WTC11 (cell line): ENCODE data around the gene CSF1. TPM values are rescaled to one million over a fixed set of nuclear protein-coding genes. Genes with fewer than 3 reads are reported as not detected.

Experiments
- ATAC-seq: fragments of 200-7000 bp; cut with Tn5 transposase; 2 replicates; pipeline ENCODE4 v1.10.0; 2021; ENCODE audit warnings: mild to moderate bottlenecking, moderate library complexity
- CTCF ChIA-PET: fragments of 300-600 bp; sonication (Branson Sonifier 250); formaldehyde crosslinking; loops from one replicate; lab custom pipeline; 2021; ENCODE audit warnings: antibody characterized with exemption; lab: Charles Lee
- POLR2A ChIA-PET: fragments of 350-600 bp; sonication (Branson Sonifier 250); formaldehyde crosslinking; loops from one replicate; lab custom pipeline; 2021; ENCODE audit warnings: antibody characterized with exemption; lab: Charles Lee
- DNase-seq: peaks from one replicate; pipeline ENCODE4 v3.0.0; 2021; ENCODE audit warnings: low spot score
- H3K27ac Mint-ChIP-seq: 2 replicates; pipeline ENCODE4 v1.8.0; 2021; ENCODE audit warnings: mixed read lengths
- H3K27me3 Mint-ChIP-seq: 2 replicates; pipeline ENCODE4 v1.8.0; 2021; ENCODE audit warnings: low read depth, mild to moderate bottlenecking, moderate library complexity, mixed read lengths
- H3K36me3 Mint-ChIP-seq: 2 replicates; pipeline ENCODE4 v1.8.0; 2021; ENCODE audit warnings: mixed read lengths
- H3K4me1 Mint-ChIP-seq: 2 replicates; pipeline ENCODE4 v1.8.0; 2022; ENCODE audit warnings: mixed read lengths
- H3K4me3 Mint-ChIP-seq: 2 replicates; pipeline ENCODE4 v1.8.0; 2021; ENCODE audit warnings: mild to moderate bottlenecking, moderate library complexity, mixed read lengths
- H3K9me3 Mint-ChIP-seq: 2 replicates; pipeline ENCODE4 v1.8.0; 2021; ENCODE audit warnings: mixed read lengths
- FOXJ3 ChIP-seq: sonication (generic); formaldehyde crosslinking; IDR thresholded peaks from 2 replicates; pipeline ENCODE4 v1.9.0; 2021; ENCODE audit warnings: missing genetic modification reagents, mild to moderate bottlenecking, borderline replicate concordance
- GABPB1 ChIP-seq: sonication (generic); formaldehyde crosslinking; IDR thresholded peaks from 2 replicates; pipeline ENCODE4 v1.8.1; 2023; ENCODE audit warnings: mild to moderate bottlenecking, missing genetic modification reagents
- HMGXB4 ChIP-seq: sonication (generic); formaldehyde crosslinking; IDR thresholded peaks from 2 replicates; pipeline ENCODE4 v1.8.1; 2023; ENCODE audit warnings: mild to moderate bottlenecking, moderate library complexity, missing genetic modification reagents
- IRF2 ChIP-seq: sonication (generic); formaldehyde crosslinking; IDR thresholded peaks from 2 replicates; pipeline ENCODE4 v1.8.0; 2022; ENCODE audit warnings: low read depth, missing genetic modification reagents, borderline replicate concordance
- JAZF1 ChIP-seq: fragments of 250-450 bp; sonication (Bioruptor Pico); IDR thresholded peaks from 2 replicates; pipeline ENCODE4 v1.9.0; 2021; ENCODE audit warnings: moderate library complexity, mild to moderate bottlenecking, inconsistent platforms
- MAX ChIP-seq: sonication (generic); formaldehyde crosslinking; IDR thresholded peaks from 2 replicates; pipeline ENCODE4 v1.8.0; 2022; ENCODE audit warnings: mild to moderate bottlenecking, missing genetic modification reagents
- NFATC4 ChIP-seq: fragments of 250-450 bp; sonication (Bioruptor Pico); IDR thresholded peaks from 2 replicates; pipeline ENCODE4 v1.9.0; 2021; ENCODE audit warnings: mild to moderate bottlenecking
- OVOL2 ChIP-seq: fragments of 250-450 bp; sonication (Bioruptor Pico); IDR thresholded peaks from 2 replicates; pipeline ENCODE4 v1.9.0; 2021; ENCODE audit warnings: mild to moderate bottlenecking, borderline replicate concordance
- RELA ChIP-seq: sonication (generic); formaldehyde crosslinking; IDR thresholded peaks from 2 replicates; pipeline ENCODE4 v1.8.1; 2022; ENCODE audit warnings: missing genetic modification reagents, mild to moderate bottlenecking, borderline replicate concordance
- RORB ChIP-seq: fragments of 250-450 bp; sonication (Bioruptor Pico); IDR thresholded peaks from 2 replicates; pipeline ENCODE4 v1.9.0; 2021; ENCODE audit warnings: mild to moderate bottlenecking
- SOX15 ChIP-seq: fragments of 250-450 bp; sonication (Bioruptor Pico); IDR thresholded peaks from 2 replicates; pipeline ENCODE4 v1.9.0; 2021; ENCODE audit warnings: mild to moderate bottlenecking
- SP1 ChIP-seq: sonication (generic); formaldehyde crosslinking; conservative IDR thresholded peaks from 2 replicates; pipeline ENCODE4 v1.8.1; 2022; ENCODE audit warnings: missing genetic modification reagents
- STAT6 ChIP-seq: sonication (generic); formaldehyde crosslinking; conservative IDR thresholded peaks from 2 replicates; pipeline ENCODE4 v1.8.1; 2023; ENCODE audit warnings: mild to moderate bottlenecking, low read depth, missing genetic modification reagents, moderate library complexity
- ZNF121 ChIP-seq: sonication (generic); formaldehyde crosslinking; IDR thresholded peaks from 2 replicates; pipeline ENCODE4 v1.8.0; 2023; ENCODE audit warnings: missing genetic modification reagents
- ZNF281 ChIP-seq: sonication (generic); formaldehyde crosslinking; IDR thresholded peaks from 2 replicates; pipeline ENCODE4 v1.8.0; 2023; ENCODE audit warnings: mild to moderate bottlenecking, missing genetic modification reagents
- ZNF396 ChIP-seq: fragments of 250-450 bp; sonication (Bioruptor Pico); IDR thresholded peaks from 2 replicates; pipeline ENCODE4 v1.8.0; 2021; ENCODE audit warnings: mild to moderate bottlenecking, moderate library complexity, borderline replicate concordance
- ZNF416 ChIP-seq: fragments of 250-450 bp; sonication (Bioruptor Pico); IDR thresholded peaks from 2 replicates; pipeline ENCODE4 v1.9.0; 2021; ENCODE audit warnings: mild to moderate bottlenecking, inconsistent platforms
- ZNF423 ChIP-seq: fragments of 250-450 bp; sonication (Bioruptor Pico); IDR thresholded peaks from 2 replicates; pipeline ENCODE4 v2.1.2; 2022; ENCODE audit warnings: mild to moderate bottlenecking, moderate library complexity
- ZNF425 ChIP-seq: fragments of 250-450 bp; sonication (Bioruptor Pico); conservative IDR thresholded peaks from 2 replicates; pipeline ENCODE4 v1.9.0; 2021; ENCODE audit warnings: mild to moderate bottlenecking
- ZNF671 ChIP-seq: fragments of 250-450 bp; sonication (Bioruptor Pico); IDR thresholded peaks from 2 replicates; pipeline ENCODE4 v1.8.0; 2021; ENCODE audit warnings: mild to moderate bottlenecking
- total RNA-seq: library from RNA; stranded (reverse); gene quantifications from 3 replicates; pipeline ENCODE4 v1.2.3, GENCODE V29; 2021

CSF1 gene
- total RNA-seq, 1 experiment from 2014 or later: 3.0 TPM

GRCh38 chr1:109894823-109895719, 15.6 kb upstream of the CSF1 start (continued):
- TF ChIP-seq ZNF425 (CRISPR knock-in tag): no peak
- no peak for TF ChIP-seq JAZF1 (CRISPR knock-in tag)
- no peak for TF ChIP-seq IRF2 (CRISPR knock-in tag)
- TF ChIP-seq RORB: no peak
- no peak for TF ChIP-seq SP1 (CRISPR knock-in tag)
- no peak for TF ChIP-seq SOX15
- no peak for TF ChIP-seq ZNF281 (CRISPR knock-in tag)
- TF ChIP-seq OVOL2: no peak
- TF ChIP-seq, all 79 proteins: peak for 0

GRCh38 chr1:109895720-109896504, 14.7 kb upstream of the CSF1 start:
- POLR2A ChIA-PET: interaction anchor here (1.5 kb wide), 1 partner anchor 89 kb away, joined by 4 read pairs; the partner anchor contains the start of gene AHCYL1
- no peak overlapping the region for H3K4me3 Mint-ChIP-seq
- ATAC-seq (no peak), DNase-seq (no peak)
- TF ChIP-seq ZNF423 (CRISPR knock-in tag) (no peak), GABPB1 (CRISPR knock-in tag) (peak; percentile 52), FOXJ3 (CRISPR knock-in tag) (no peak)
- no peak overlapping the region for H3K27ac Mint-ChIP-seq
- no peaks in the 10 kb centered on the region for H3K9me3 Mint-ChIP-seq
- CTCF ChIA-PET: interaction anchor here (0.8 to 2.4 kb wide), 3 partner anchors 28 to 118 kb away, joined by 3 to 11 read pairs (median 9); partner anchors contain the start of gene AHCYL1
- no peaks in the 10 kb centered on the region for H3K36me3 Mint-ChIP-seq
- H3K4me1 Mint-ChIP-seq: no peaks in the 10 kb centered on the region
- H3K27me3 Mint-ChIP-seq: peaks cover 5% of the 10 kb centered on the region; the same call in 1 of the 2 replicates

- no peaks in the 10 kb centered on the region for H3K4me1 Mint-ChIP-seq
- no peak for DNase-seq
- H3K27me3 Mint-ChIP-seq: peaks cover 5% of the 10 kb centered on the region; the same call in 1 of the 2 replicates
- CTCF ChIA-PET: interaction anchor here (0.8 to 2.4 kb wide), 4 partner anchors 27 to 164 kb away, joined by 3 to 11 read pairs (median 6); partner anchors contain the start of gene AHCYL1
- H3K4me3 Mint-ChIP-seq: no peak overlapping the region
- H3K9me3 Mint-ChIP-seq: no peaks in the 10 kb centered on the region
- no peak for ATAC-seq
- no peak overlapping the region for H3K27ac Mint-ChIP-seq
- POLR2A ChIA-PET: interaction anchor here (1.5 kb wide), 1 partner anchor 88 kb away, joined by 4 read pairs; the partner anchor contains the start of gene AHCYL1
- no peaks in the 10 kb centered on the region for H3K36me3 Mint-ChIP-seq
- TF ChIP-seq ZNF416: no peak
- TF ChIP-seq ZNF396 (CRISPR knock-in tag): no peak
- no peak for TF ChIP-seq RELA (CRISPR knock-in tag)
- TF ChIP-seq STAT6 (CRISPR knock-in tag): no peak
- TF ChIP-seq ZNF671 (CRISPR knock-in tag): no peak
- no peak for TF ChIP-seq MAX (CRISPR knock-in tag)
- TF ChIP-seq HMGXB4 (CRISPR knock-in tag): no peak
- TF ChIP-seq ZNF121 (CRISPR knock-in tag): no peak
- TF ChIP-seq NFATC4 (CRISPR knock-in tag): no peak
Measured at GRCh38 chr1:109896681-109897080, 14.0 kb upstream of the CSF1 start.
